Mesenchymal stem cell (in vitro differentiated cells and primary cell): ENCODE data around the gene CRELD2.

Experiments
- DNase-seq: peaks from one replicate; pipeline ENCODE4 v3.0.0-alpha.2; 2013
- H2AFZ ChIP-seq: one replicate; pipeline ENCODE4 v1.6.1; 2013; ENCODE audit warnings: low read depth, mild to moderate bottlenecking, control low read depth, inconsistent platforms, low read length, moderate library complexity
- H2AK5ac ChIP-seq: 2 replicates; pipeline ENCODE4 v1.6.1; 2013; ENCODE audit warnings: low read length, moderate library complexity, mild to moderate bottlenecking, inconsistent platforms; ENCODE audit not compliant: severe bottlenecking
- H2BK120ac ChIP-seq: one replicate; pipeline ENCODE4 v1.6.1; 2013; ENCODE audit warnings: low read depth, mild to moderate bottlenecking, inconsistent platforms, low read length, moderate library complexity
- H2BK12ac ChIP-seq, 2 experiments: one replicate each; pipeline ENCODE4 v1.6.1; 2013; ENCODE audit warnings: inconsistent platforms in 2 of 2, low read length in 2 of 2, mild to moderate bottlenecking in 2 of 2, moderate library complexity in 2 of 2, control low read depth in 1 of 2
- H2BK15ac ChIP-seq: one replicate; pipeline ENCODE4 v1.6.1; 2013; ENCODE audit warnings: mild to moderate bottlenecking, low read depth, inconsistent platforms; ENCODE audit not compliant: poor library complexity, severe bottlenecking
- H2BK5ac ChIP-seq: 2 replicates; pipeline ENCODE4 v1.6.1; 2013; ENCODE audit warnings: low read depth, mild to moderate bottlenecking, low read length, control low read depth, inconsistent platforms; ENCODE audit not compliant: poor library complexity, severe bottlenecking
- H3K14ac ChIP-seq, 2 experiments: one replicate each; pipeline ENCODE4 v1.6.1; 2013; ENCODE audit warnings: inconsistent platforms in 2 of 2, low read length in 2 of 2, control low read depth in 1 of 2, mild to moderate bottlenecking in 1 of 2, moderate library complexity in 1 of 2
- H3K18ac ChIP-seq, 2 experiments: one replicate each; pipeline ENCODE4 v1.6.1; 2013; ENCODE audit warnings: inconsistent platforms in 2 of 2, low read length in 2 of 2, control low read depth in 1 of 2, low read depth in 1 of 2, mild to moderate bottlenecking in 1 of 2
- H3K23ac ChIP-seq, 2 experiments: one replicate each; pipeline ENCODE4 v1.6.1; 2013; ENCODE audit warnings: inconsistent platforms in 2 of 2, low read length in 2 of 2, mild to moderate bottlenecking in 2 of 2, moderate library complexity in 2 of 2, control low read depth in 1 of 2
- H3K27ac ChIP-seq: 2 replicates; pipeline ENCODE4 v1.5.1; 2013; ENCODE audit warnings: mild to moderate bottlenecking, moderate library complexity, low read length, control low read depth, inconsistent platforms; ENCODE audit not compliant: poor library complexity, severe bottlenecking
- H3K27me3 ChIP-seq, 2 experiments: 2 replicates each; pipeline versions ENCODE4 v1.6.1 to v1.7.0; 2013; ENCODE audit warnings: low read length in 2 of 2, mild to moderate bottlenecking in 2 of 2, moderate library complexity in 2 of 2, control low read depth in 1 of 2, inconsistent platforms in 1 of 2; ENCODE audit not compliant: control insufficient read depth in 1 of 2, insufficient read depth in 1 of 2
- H3K36me3 ChIP-seq, 2 experiments: 2 replicates each; pipeline versions ENCODE4 v1.6.1 to v1.7.0; 2013; ENCODE audit warnings: low read length in 2 of 2, control low read depth in 1 of 2, inconsistent platforms in 1 of 2, low read depth in 1 of 2, mild to moderate bottlenecking in 1 of 2; ENCODE audit not compliant: insufficient read depth in 2 of 2, control insufficient read depth in 1 of 2
- H3K4ac ChIP-seq, 2 experiments: one replicate each; pipeline ENCODE4 v1.6.1; 2013; ENCODE audit warnings: inconsistent platforms in 2 of 2, low read length in 2 of 2, mild to moderate bottlenecking in 2 of 2, moderate library complexity in 2 of 2, control low read depth in 1 of 2, low read depth in 1 of 2
- H3K4me1 ChIP-seq: 2 replicates; pipeline ENCODE4 v1.6.1; 2013; ENCODE audit warnings: low read depth, low read length, control low read depth; ENCODE audit not compliant: control insufficient read depth, insufficient read depth
- H3K4me2 ChIP-seq: 2 replicates; pipeline ENCODE4 v1.6.1; 2013; ENCODE audit warnings: low read length, mild to moderate bottlenecking, inconsistent platforms; ENCODE audit not compliant: poor library complexity, severe bottlenecking
- H3K4me3 ChIP-seq, 2 experiments: 2 replicates each; pipeline versions ENCODE4 v1.5.1 to v1.7.0; 2013; ENCODE audit warnings: low read length in 2 of 2, mild to moderate bottlenecking in 2 of 2, control low read depth in 1 of 2, low read depth in 1 of 2; ENCODE audit not compliant: insufficient read depth in 1 of 2
- H3K79me1 ChIP-seq: replicated peaks from 2 replicates; pipeline ENCODE4 v1.6.1; 2013; ENCODE audit warnings: mild to moderate bottlenecking, control low read depth, low read length, inconsistent platforms; ENCODE audit not compliant: poor library complexity, severe bottlenecking
- H3K9ac ChIP-seq: 2 replicates; pipeline ENCODE4 v1.7.0; 2013; ENCODE audit warnings: mild to moderate bottlenecking, low read length, moderate library complexity
- H3K9me3 ChIP-seq: 2 replicates; pipeline ENCODE4 v1.7.0; 2013; ENCODE audit warnings: mild to moderate bottlenecking, low read length; ENCODE audit not compliant: control insufficient read depth
- H4K8ac ChIP-seq: one replicate; pipeline ENCODE4 v1.6.1; 2013; ENCODE audit warnings: inconsistent platforms, mild to moderate bottlenecking, low read length, moderate library complexity
- H4K91ac ChIP-seq: one replicate; pipeline ENCODE4 v1.6.1; 2013; ENCODE audit warnings: mild to moderate bottlenecking, low read length, inconsistent platforms
- WGBS: methylation state at CpG from one replicate; pipeline ENCODE4 v1.1.7; 2013; ENCODE audit warnings: mixed read lengths; 5-methylcytosine and 5-hydroxymethylcytosine counted together

CRELD2 gene

GRCh38 chr22:49900441-49901230, 17.8 kb upstream of the CRELD2 start:
- no peak for DNase-seq
- H3K79me1 ChIP-seq = peaks cover 16% of the 10 kb centered on the region
- H3K27ac ChIP-seq = no peak overlapping the region
- no peaks in the 10 kb centered on the region for H3K9me3 ChIP-seq
- no peak overlapping the region for H2BK12ac ChIP-seq
- WGBS = 95% methylated on average over 30 of the region's 30 CpGs
- H3K4ac ChIP-seq = no peak overlapping the region
- H3K9ac ChIP-seq = no peak overlapping the region
- no peak overlapping the region for H4K8ac ChIP-seq
- no peak overlapping the region for H3K18ac ChIP-seq
- no peak overlapping the region for H2AK5ac ChIP-seq
- no peak overlapping the region for H3K4me3 ChIP-seq
- H4K91ac ChIP-seq = no peak overlapping the region
- H3K4me2 ChIP-seq = no peak overlapping the region
- no peaks in the 10 kb centered on the region for H3K27me3 ChIP-seq
- no peak overlapping the region for H2BK120ac ChIP-seq
- no peak overlapping the region for H2BK15ac ChIP-seq
- H2AFZ ChIP-seq = no peak overlapping the region
- no peak overlapping the region for H3K14ac ChIP-seq
- no peak overlapping the region for H3K23ac ChIP-seq
- H3K36me3 ChIP-seq = peaks cover 56 to 61% of the 10 kb centered on the region in 2 experiments
- no peak overlapping the region for H2BK5ac ChIP-seq
- peaks cover 2% of the 10 kb centered on the region for H3K4me1 ChIP-seq

- Histone ChIP-seq H2BK5ac (no peak overlapping the region), H2BK12ac (no peak overlapping the region), H3K36me3 (peaks cover 56 to 66% of the 10 kb centered on the region in 2 experiments), H2AK5ac (no peak overlapping the region), H3K4me2 (no peak overlapping the region), H2BK15ac (no peak overlapping the region), H2AFZ (no peak overlapping the region), H3K4me1 (peaks cover 2% of the 10 kb centered on the region), H4K91ac (no peak overlapping the region), H3K4me3 (no peak overlapping the region), H3K14ac (no peak overlapping the region), H3K9me3 (no peaks in the 10 kb centered on the region), H3K9ac (no peak overlapping the region), H3K27me3 (no peaks in the 10 kb centered on the region), H3K79me1 (peaks cover 16% of the 10 kb centered on the region), H3K27ac (no peak overlapping the region), H3K23ac (no peak overlapping the region), H4K8ac (no peak overlapping the region), H3K4ac (no peak overlapping the region), H2BK120ac (no peak overlapping the region), H3K18ac (no peak overlapping the region)
- WGBS = 97% methylated on average over 11 of the region's 11 CpGs
- DNase-seq = no peak
Measured at GRCh38 chr22:49901457-49901856, 17.0 kb upstream of the CRELD2 start.

- Histone ChIP-seq H3K79me1 (peaks cover 22% of the 10 kb centered on the region), H3K4ac (no peak overlapping the region), H2AFZ (no peak overlapping the region), H2AK5ac (no peak overlapping the region), H3K4me2 (no peak overlapping the region), H2BK12ac (no peak overlapping the region), H4K91ac (no peak overlapping the region), H3K4me3 (no peak overlapping the region), H3K27me3 (no peaks in the 10 kb centered on the region), H3K27ac (no peak overlapping the region), H4K8ac (no peak overlapping the region), H3K23ac (no peak overlapping the region), H3K18ac (no peak overlapping the region), H3K9me3 (no peaks in the 10 kb centered on the region), H3K4me1 (peaks cover 2% of the 10 kb centered on the region), H2BK5ac (no peak overlapping the region), H2BK120ac (no peak overlapping the region), H3K14ac (no peak overlapping the region), H3K9ac (no peak overlapping the region), H2BK15ac (no peak overlapping the region), H3K36me3 (peaks cover 59 to 78% of the 10 kb centered on the region in 2 experiments)
- 90% methylated on average over 17 of the region's 17 CpGs for WGBS
- no peak for DNase-seq
Measured at GRCh38 chr22:49903322-49904039, 15.0 kb upstream of the CRELD2 start.

GRCh38 chr22:49904040-49904369, 14.4 kb upstream of the CRELD2 start:
- H3K4me1 ChIP-seq = peaks cover 2% of the 10 kb centered on the region
- H3K18ac ChIP-seq = no peak overlapping the region
- DNase-seq = no peak
- no peak overlapping the region for H2BK12ac ChIP-seq
- H3K27ac ChIP-seq = no peak overlapping the region
- peak overlapping the region in 1 of 2 experiments; percentile 20 for H3K4me3 ChIP-seq
- H2BK120ac ChIP-seq = no peak overlapping the region
- H2AK5ac ChIP-seq = no peak overlapping the region
- no peak overlapping the region for H2AFZ ChIP-seq
- H2BK5ac ChIP-seq = no peak overlapping the region
- H3K9ac ChIP-seq = no peak overlapping the region
- H3K4me2 ChIP-seq = no peak overlapping the region
- WGBS = 95% methylated on average over 11 of the region's 11 CpGs
- H4K91ac ChIP-seq = no peak overlapping the region
- no peaks in the 10 kb centered on the region for H3K9me3 ChIP-seq
- H3K4ac ChIP-seq = no peak overlapping the region
- H3K36me3 ChIP-seq = peaks cover 62 to 81% of the 10 kb centered on the region in 2 experiments
- no peak overlapping the region for H3K14ac ChIP-seq
- H3K79me1 ChIP-seq = peaks cover 22% of the 10 kb centered on the region
- no peak overlapping the region for H4K8ac ChIP-seq
- H3K23ac ChIP-seq = no peak overlapping the region
- H2BK15ac ChIP-seq = no peak overlapping the region
- H3K27me3 ChIP-seq = no peaks in the 10 kb centered on the region
